OCI-M2 (cell line): ENCODE data around the gene GPR26.
"Not testable (repeated sequence)": the region's sequence is repeated elsewhere in the genome, so short reads cannot be mapped to it uniquely, and the experiment has no call there.

ENCODE experiments used
- DNase-seq: peaks from one replicate; lab custom pipeline; 2025; ENCODE audit not compliant: unreplicated experiment; lab: John Stamatoyannopoulos, UW

The GPR26 gene

GRCh38 chr10:123706236-123706635 lies 40.1 kb downstream of the GPR26 start:
- DNase-seq: no peak

- DNase-seq: no peak
Measured at GRCh38 chr10:123715546-123715945, 49.4 kb downstream of the GPR26 start.

GRCh38 chr10:123717336-123717735 lies 51.2 kb downstream of the GPR26 start:
- DNase-seq: no peak

- no peak for DNase-seq
Measured at GRCh38 chr10:123718544-123719060, 52.4 kb downstream of the GPR26 start.

- DNase-seq: no peak
Measured at GRCh38 chr10:123720536-123720935, 54.4 kb downstream of the GPR26 start.

GRCh38 chr10:123721441-123722049 lies 55.4 kb downstream of the GPR26 start:
- DNase-seq: no peak

GRCh38 chr10:123722351-123722750 lies 56.2 kb downstream of the GPR26 start:
- no peak for DNase-seq

GRCh38 chr10:123724747-123725146 lies 58.6 kb downstream of the GPR26 start:
- no peak for DNase-seq

- no peak for DNase-seq
Measured at GRCh38 chr10:123726381-123726780, 60.2 kb downstream of the GPR26 start.

GRCh38 chr10:123726836-123727235 lies 60.7 kb downstream of the GPR26 start:
- no peak for DNase-seq

- no peak for DNase-seq
Measured at GRCh38 chr10:123729523-123729922, 63.4 kb downstream of the GPR26 start.

- DNase-seq: not testable (repeated sequence)
Measured at GRCh38 chr10:123736917-123737316, 70.8 kb downstream of the GPR26 start.

- no peak for DNase-seq
Measured at GRCh38 chr10:123741146-123741545, 75.0 kb downstream of the GPR26 start.

GRCh38 chr10:123741711-123742110 lies 75.6 kb downstream of the GPR26 start:
- DNase-seq: no peak

- DNase-seq: no peak
Measured at GRCh38 chr10:123742751-123743440, 76.7 kb downstream of the GPR26 start.

GRCh38 chr10:123743441-123744223 lies 77.5 kb downstream of the GPR26 start:
- DNase-seq: no peak

GRCh38 chr10:123744224-123744536 lies 78.0 kb downstream of the GPR26 start:
- no peak for DNase-seq
